Smooth muscle cell (in vitro differentiated cells): ENCODE results near the gene C22orf39. TPM values are rescaled to one million over a fixed set of nuclear protein-coding genes. Genes with fewer than 3 reads are reported as not detected.

Source experiments
- DNase-seq: peaks from one replicate; lab custom pipeline; 2025; ENCODE audit not compliant: unreplicated experiment; lab: John Stamatoyannopoulos, UW
- H2AFZ ChIP-seq: fragments of 200-600 bp; sonication (generic); 2 replicates; pipeline ENCODE4 v1.6.0; 2016; ENCODE audit warnings: antibody characterized with exemption, low read depth, mild to moderate bottlenecking
- H3F3A ChIP-seq: fragments of 200-600 bp; sonication (generic); 2 replicates; pipeline ENCODE4 v1.6.0; 2017; ENCODE audit warnings: antibody characterized with exemption, low read depth
- H3K27ac ChIP-seq: fragments of 200-600 bp; sonication (generic); 2 replicates; pipeline ENCODE4 v1.5.1; 2016; ENCODE audit warnings: low read depth, mild to moderate bottlenecking
- H3K27me3 ChIP-seq: fragments of 200-600 bp; sonication (generic); 2 replicates; pipeline ENCODE4 v1.6.1; 2016; ENCODE audit warnings: low read depth, mild to moderate bottlenecking
- H3K36me3 ChIP-seq: fragments of 200-600 bp; sonication (generic); 2 replicates; pipeline ENCODE4 v1.5.1; 2016; ENCODE audit warnings: low read depth
- H3K4me1 ChIP-seq: fragments of 200-600 bp; sonication (generic); 2 replicates; pipeline ENCODE4 v1.5.1; 2016; ENCODE audit warnings: low read depth
- H3K4me2 ChIP-seq: fragments of 200-600 bp; sonication (generic); 2 replicates; pipeline ENCODE4 v1.6.0; 2016; ENCODE audit warnings: mild to moderate bottlenecking
- H3K4me3 ChIP-seq: fragments of 200-600 bp; sonication (generic); 2 replicates; pipeline ENCODE4 v1.5.1; 2016; ENCODE audit warnings: mild to moderate bottlenecking
- H3K79me2 ChIP-seq: fragments of 200-600 bp; sonication (generic); 2 replicates; pipeline ENCODE4 v1.6.0; 2016; ENCODE audit warnings: low read depth, mild to moderate bottlenecking
- H3K9ac ChIP-seq: fragments of 200-600 bp; sonication (generic); 2 replicates; pipeline ENCODE4 v1.6.0; 2016; ENCODE audit warnings: low read depth
- H3K9me3 ChIP-seq: fragments of 200-600 bp; sonication (generic); replicated peaks from 2 replicates; pipeline ENCODE4 v1.5.1; 2016; ENCODE audit warnings: low read depth
- H4K20me1 ChIP-seq: fragments of 200-600 bp; sonication (generic); 2 replicates; pipeline ENCODE4 v1.6.0; 2016; ENCODE audit warnings: low read depth
- WGBS: methylation state at CpG from one replicate; pipeline ENCODE4 v1.1.7; 2016; ENCODE audit warnings: low lambda C conversion rate; 5-methylcytosine and 5-hydroxymethylcytosine counted together
- polyA plus RNA-seq: library from polyadenylated mRNA; unstranded; fragments of >200 nt; fragmentation: Nextera tagmentation; extraction: Ambion mirVana; gene quantifications from 2 replicates; pipeline ENCODE4 v1.2.1, GENCODE V29; 2016
- total RNA-seq: library from RNA; depleted of rRNA; stranded (reverse); fragments of >200 nt; gene quantifications from 2 replicates; pipeline ENCODE4 v1.2.3, GENCODE V29; 2014
- TF ChIP-seq, protein P1 (sequence below): fragments of 200-600 bp; sonication (generic); IDR thresholded peaks from 2 replicates; pipeline ENCODE4 v1.5.1; 2017; ENCODE audit warnings: borderline replicate concordance, mild to moderate bottlenecking, antibody characterized with exemption; ENCODE audit not compliant: insufficient read depth, poor library complexity, severe bottlenecking

The C22orf39 gene
- total and polyA plus RNA-seq, 2 experiments from 2014 or later = 16.5 to 29.5 TPM

DNA sequence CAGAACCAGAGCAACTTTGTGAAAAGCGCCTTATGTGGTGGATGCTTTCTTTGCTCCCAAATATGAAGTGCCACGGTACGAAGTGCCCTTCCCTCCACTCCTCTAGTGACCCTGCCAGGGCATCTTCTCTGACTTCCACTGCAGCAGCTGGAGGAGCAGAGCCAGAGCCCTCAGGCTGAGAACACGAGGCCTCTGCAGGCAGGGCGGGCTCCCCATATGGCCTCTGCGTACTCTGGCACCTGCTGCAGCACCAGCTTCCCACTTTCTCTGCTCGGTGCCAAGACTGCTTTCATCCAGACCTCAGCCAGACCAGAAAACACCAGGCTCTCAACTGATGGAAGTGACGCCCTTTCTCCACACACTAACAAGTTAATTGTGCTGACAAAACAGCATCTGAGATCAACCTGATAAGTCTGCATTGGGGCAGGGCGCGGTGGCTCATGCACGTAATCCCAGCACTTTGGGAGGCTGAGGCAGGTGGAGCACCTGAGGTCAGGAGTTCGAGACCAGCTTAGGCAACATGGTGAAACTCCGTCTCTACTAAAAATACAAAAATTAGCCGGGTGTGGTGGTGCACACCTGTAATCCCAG, 18.7 kb upstream of the C22orf39 start:
- Histone ChIP-seq H3K9me3 (no peaks in the 10 kb centered on the region), H3K4me2 (no peak overlapping the region), H2AFZ (no peak overlapping the region), H3K36me3 (no peaks in the 10 kb centered on the region), H3K9ac (no peak overlapping the region), H3K79me2 (no peaks in the 10 kb centered on the region), H3K4me3 (no peak overlapping the region), H4K20me1 (peaks cover 27% of the 10 kb centered on the region), H3K4me1 (no peaks in the 10 kb centered on the region), H3F3A (no peaks in the 10 kb centered on the region), H3K27ac (no peak overlapping the region), H3K27me3 (no peaks in the 10 kb centered on the region)
- TF ChIP-seq, protein P1, sequence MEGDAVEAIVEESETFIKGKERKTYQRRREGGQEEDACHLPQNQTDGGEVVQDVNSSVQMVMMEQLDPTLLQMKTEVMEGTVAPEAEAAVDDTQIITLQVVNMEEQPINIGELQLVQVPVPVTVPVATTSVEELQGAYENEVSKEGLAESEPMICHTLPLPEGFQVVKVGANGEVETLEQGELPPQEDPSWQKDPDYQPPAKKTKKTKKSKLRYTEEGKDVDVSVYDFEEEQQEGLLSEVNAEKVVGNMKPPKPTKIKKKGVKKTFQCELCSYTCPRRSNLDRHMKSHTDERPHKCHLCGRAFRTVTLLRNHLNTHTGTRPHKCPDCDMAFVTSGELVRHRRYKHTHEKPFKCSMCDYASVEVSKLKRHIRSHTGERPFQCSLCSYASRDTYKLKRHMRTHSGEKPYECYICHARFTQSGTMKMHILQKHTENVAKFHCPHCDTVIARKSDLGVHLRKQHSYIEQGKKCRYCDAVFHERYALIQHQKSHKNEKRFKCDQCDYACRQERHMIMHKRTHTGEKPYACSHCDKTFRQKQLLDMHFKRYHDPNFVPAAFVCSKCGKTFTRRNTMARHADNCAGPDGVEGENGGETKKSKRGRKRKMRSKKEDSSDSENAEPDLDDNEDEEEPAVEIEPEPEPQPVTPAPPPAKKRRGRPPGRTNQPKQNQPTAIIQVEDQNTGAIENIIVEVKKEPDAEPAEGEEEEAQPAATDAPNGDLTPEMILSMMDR = no peak
- no peak for DNase-seq
- WGBS = 90% methylated on average over 14 of the region's 14 CpGs

DNA sequence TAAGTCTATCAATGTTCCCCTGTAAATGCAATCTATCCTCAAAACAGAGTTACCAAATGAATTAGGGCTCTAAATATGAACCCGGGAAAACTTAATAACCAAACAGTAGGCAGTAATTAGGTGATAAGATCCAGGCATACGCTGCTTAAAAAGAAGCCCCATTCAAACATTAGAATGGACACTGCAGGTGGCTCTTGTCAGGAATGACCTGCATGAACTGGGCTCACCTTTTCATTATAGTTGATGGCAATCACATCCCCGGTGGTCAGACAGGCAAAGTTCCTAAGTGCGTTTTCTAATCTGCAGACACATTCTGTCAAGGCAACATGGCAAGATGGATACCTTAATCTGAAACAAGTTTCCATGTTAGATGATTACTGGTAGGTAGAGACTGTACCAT, 17.5 kb upstream of the C22orf39 start:
- DNase-seq = no peak
- Histone ChIP-seq H3K9ac (no peak overlapping the region), H3K4me1 (no peaks in the 10 kb centered on the region), H3K4me3 (no peak overlapping the region), H3K27me3 (no peaks in the 10 kb centered on the region), H3K4me2 (no peak overlapping the region), H4K20me1 (peaks cover 23% of the 10 kb centered on the region), H3K36me3 (no peaks in the 10 kb centered on the region), H3K79me2 (no peaks in the 10 kb centered on the region), H2AFZ (no peak overlapping the region), H3K9me3 (no peaks in the 10 kb centered on the region), H3K27ac (no peak overlapping the region), H3F3A (no peaks in the 10 kb centered on the region)
- TF ChIP-seq, protein P1 = no peak
- 94% methylated on average over 4 of the region's 4 CpGs for WGBS

- 78% methylated on average over 1 of the region's 1 CpG for WGBS
- peaks cover 19% of the 10 kb centered on the region for H4K20me1 ChIP-seq
- no peak overlapping the region for H3K4me2 ChIP-seq
- no peak overlapping the region for H3K9ac ChIP-seq
- no peak overlapping the region for H2AFZ ChIP-seq
- no peaks in the 10 kb centered on the region for H3K4me1 ChIP-seq
- H3K9me3 ChIP-seq = no peaks in the 10 kb centered on the region
- no peaks in the 10 kb centered on the region for H3F3A ChIP-seq
- no peaks in the 10 kb centered on the region for H3K36me3 ChIP-seq
- H3K27me3 ChIP-seq = no peaks in the 10 kb centered on the region
- no peaks in the 10 kb centered on the region for H3K79me2 ChIP-seq
- no peak overlapping the region for H3K4me3 ChIP-seq
- H3K27ac ChIP-seq = peak overlapping the region; percentile 60
- TF ChIP-seq, protein P1 = no peak
- DNase-seq = no peak
Observed at GRCh38 chr22:19464546-19464945, 17.0 kb upstream of the C22orf39 start.
